Measurements from ENCODE around the gene HS1BP3.

The HS1BP3 gene

DNA sequence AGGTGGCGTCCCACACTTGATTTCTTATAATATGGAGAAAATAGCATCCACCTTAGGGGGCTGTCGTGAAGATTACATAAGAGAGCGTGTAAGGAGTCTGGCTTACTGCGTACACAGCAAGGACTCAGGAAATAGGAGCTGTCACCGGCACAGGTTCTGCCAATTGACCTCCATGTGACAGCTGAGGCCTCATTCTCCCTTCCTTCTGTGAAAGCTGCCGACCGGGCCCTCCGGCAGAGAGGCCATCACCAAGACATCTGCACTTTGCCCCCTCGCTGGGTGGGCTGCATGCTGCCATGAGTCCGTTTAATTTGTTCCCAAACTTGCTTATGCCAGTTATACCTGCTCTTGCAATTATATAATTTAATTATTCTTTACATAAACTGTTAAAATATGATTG lies 27.7 kb downstream of the HS1BP3 start:
- H3K27me3 ChIP-seq (ENCODE audit: insufficient read depth, low read depth): no peaks in the 10 kb centered on the region
- TF ChIP-seq, protein P1, sequence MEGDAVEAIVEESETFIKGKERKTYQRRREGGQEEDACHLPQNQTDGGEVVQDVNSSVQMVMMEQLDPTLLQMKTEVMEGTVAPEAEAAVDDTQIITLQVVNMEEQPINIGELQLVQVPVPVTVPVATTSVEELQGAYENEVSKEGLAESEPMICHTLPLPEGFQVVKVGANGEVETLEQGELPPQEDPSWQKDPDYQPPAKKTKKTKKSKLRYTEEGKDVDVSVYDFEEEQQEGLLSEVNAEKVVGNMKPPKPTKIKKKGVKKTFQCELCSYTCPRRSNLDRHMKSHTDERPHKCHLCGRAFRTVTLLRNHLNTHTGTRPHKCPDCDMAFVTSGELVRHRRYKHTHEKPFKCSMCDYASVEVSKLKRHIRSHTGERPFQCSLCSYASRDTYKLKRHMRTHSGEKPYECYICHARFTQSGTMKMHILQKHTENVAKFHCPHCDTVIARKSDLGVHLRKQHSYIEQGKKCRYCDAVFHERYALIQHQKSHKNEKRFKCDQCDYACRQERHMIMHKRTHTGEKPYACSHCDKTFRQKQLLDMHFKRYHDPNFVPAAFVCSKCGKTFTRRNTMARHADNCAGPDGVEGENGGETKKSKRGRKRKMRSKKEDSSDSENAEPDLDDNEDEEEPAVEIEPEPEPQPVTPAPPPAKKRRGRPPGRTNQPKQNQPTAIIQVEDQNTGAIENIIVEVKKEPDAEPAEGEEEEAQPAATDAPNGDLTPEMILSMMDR (conservative IDR thresholded peaks at IDR 0.05; ENCODE audit: low read depth, low read length): no peak
- H2AFZ ChIP-seq (ENCODE audit: low read depth): no peak overlapping the region
- no peaks in the 10 kb centered on the region for H3K79me2 ChIP-seq (ENCODE audit: insufficient read depth, low read depth)
- H3K4me3 ChIP-seq (IDR thresholded peaks at IDR 0.05; ENCODE audit: insufficient read depth, low read depth, low read length): no peak overlapping the region
- no peak overlapping the region for H3K4me2 ChIP-seq
- H4K20me1 ChIP-seq (ENCODE audit: insufficient read depth): no peaks in the 10 kb centered on the region
- H3K27ac ChIP-seq: no peak overlapping the region
- no peaks in the 10 kb centered on the region for H3K4me1 ChIP-seq (ENCODE audit: low read depth, poor library complexity, severe bottlenecking)
- no peaks in the 10 kb centered on the region for H3K36me3 ChIP-seq (ENCODE audit: insufficient read depth)
- H3K9ac ChIP-seq: no peak overlapping the region

DNA sequence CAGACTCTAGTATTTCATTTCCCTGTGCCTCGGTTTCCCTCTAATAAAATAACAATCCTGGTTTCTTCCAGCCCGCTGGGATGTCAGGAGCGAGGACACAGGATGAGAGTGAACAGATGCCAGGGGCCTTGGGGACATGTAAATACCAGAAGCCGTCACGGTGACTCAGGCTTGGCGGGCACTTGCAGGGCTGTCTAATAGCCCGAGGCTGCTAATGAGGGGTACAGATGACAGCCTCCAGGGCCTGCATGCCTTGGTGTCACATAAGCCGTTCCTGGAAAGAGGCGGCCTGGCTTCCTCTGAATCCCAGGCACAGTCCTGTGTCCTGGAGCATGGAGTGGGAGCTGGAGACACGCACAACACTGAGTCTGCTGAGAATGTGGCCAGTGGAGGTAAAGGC lies 28.2 kb downstream of the HS1BP3 start:
- Histone ChIP-seq H3K4me2 (no peak overlapping the region), H3K4me3 (IDR thresholded peaks at IDR 0.05; ENCODE audit: insufficient read depth, low read depth, low read length) (no peak overlapping the region), H3K36me3 (ENCODE audit: insufficient read depth) (no peaks in the 10 kb centered on the region), H3K79me2 (ENCODE audit: insufficient read depth, low read depth) (no peaks in the 10 kb centered on the region), H3K4me1 (ENCODE audit: low read depth, poor library complexity, severe bottlenecking) (no peaks in the 10 kb centered on the region), H4K20me1 (ENCODE audit: insufficient read depth) (no peaks in the 10 kb centered on the region), H3K27me3 (ENCODE audit: insufficient read depth, low read depth) (no peaks in the 10 kb centered on the region), H2AFZ (ENCODE audit: low read depth) (no peak overlapping the region), H3K27ac (no peak overlapping the region), H3K9ac (no peak overlapping the region)
- TF ChIP-seq, protein P1 (conservative IDR thresholded peaks at IDR 0.05; ENCODE audit: low read depth, low read length): no peak

GRCh38 chr2:20622296-20622686 lies 28.6 kb downstream of the HS1BP3 start:
- Histone ChIP-seq H4K20me1 (ENCODE audit: insufficient read depth) (no peaks in the 10 kb centered on the region), H3K4me3 (IDR thresholded peaks at IDR 0.05; ENCODE audit: insufficient read depth, low read depth, low read length) (no peak overlapping the region), H3K9ac (no peak overlapping the region), H3K4me2 (no peak overlapping the region), H3K36me3 (ENCODE audit: insufficient read depth) (no peaks in the 10 kb centered on the region), H3K27ac (no peak overlapping the region), H3K27me3 (ENCODE audit: insufficient read depth, low read depth) (no peaks in the 10 kb centered on the region), H3K4me1 (ENCODE audit: low read depth, poor library complexity, severe bottlenecking) (no peaks in the 10 kb centered on the region), H2AFZ (ENCODE audit: low read depth) (no peak overlapping the region), H3K79me2 (ENCODE audit: insufficient read depth, low read depth) (no peaks in the 10 kb centered on the region)
- TF ChIP-seq, protein P1 (conservative IDR thresholded peaks at IDR 0.05; ENCODE audit: low read depth, low read length): no peak

DNA sequence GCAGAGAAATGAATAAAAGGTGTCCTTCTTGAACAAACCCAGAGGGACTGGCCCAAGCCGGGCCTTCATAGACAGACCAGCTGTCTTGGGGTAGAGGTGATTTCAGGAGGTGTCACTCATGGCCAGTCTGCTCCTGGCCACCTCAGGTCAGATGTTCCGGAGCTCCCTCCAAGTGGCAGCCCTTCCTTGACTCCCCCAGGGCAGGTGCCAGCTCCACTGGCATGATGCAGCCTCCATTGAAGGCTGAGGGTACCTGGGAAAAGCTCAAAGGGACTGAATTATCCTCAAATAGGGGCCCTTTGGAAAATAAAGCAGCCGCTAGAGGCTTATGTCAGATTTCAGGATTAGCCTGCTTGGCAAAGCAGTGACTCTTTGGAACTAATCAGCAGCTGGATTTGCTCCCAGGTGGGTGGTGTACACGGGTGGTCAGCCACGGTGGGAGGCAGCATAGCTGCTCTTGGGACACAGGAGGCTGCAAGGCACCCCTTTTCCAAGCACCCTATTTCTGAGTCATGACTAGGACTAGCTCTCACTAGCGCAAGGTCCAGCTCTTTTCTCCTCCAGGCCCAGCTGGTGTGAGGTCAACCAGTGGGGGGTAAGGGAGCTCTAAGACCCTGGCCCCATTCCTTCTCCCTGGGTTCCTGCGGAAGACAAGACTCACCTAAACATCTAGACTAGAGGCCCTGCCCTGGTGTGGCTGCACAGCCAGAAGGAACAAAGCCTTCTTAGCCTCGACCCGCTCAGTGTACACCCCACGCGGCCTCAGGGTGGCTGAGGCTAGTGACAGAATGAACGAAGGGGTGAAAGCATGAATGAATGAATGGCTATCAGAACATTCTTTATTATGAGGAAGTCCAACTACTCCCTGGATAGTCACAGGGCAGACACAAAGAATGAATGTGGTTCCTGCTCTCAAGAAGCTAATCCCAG lies 29.3 kb downstream of the HS1BP3 start:
- Histone ChIP-seq H3K27me3 (ENCODE audit: insufficient read depth, low read depth) (no peaks in the 10 kb centered on the region), H3K4me1 (ENCODE audit: low read depth, poor library complexity, severe bottlenecking) (no peaks in the 10 kb centered on the region), H3K36me3 (ENCODE audit: insufficient read depth) (no peaks in the 10 kb centered on the region), H3K4me2 (no peak overlapping the region), H4K20me1 (ENCODE audit: insufficient read depth) (no peaks in the 10 kb centered on the region), H3K79me2 (ENCODE audit: insufficient read depth, low read depth) (no peaks in the 10 kb centered on the region), H3K9ac (no peak overlapping the region), H2AFZ (ENCODE audit: low read depth) (no peak overlapping the region), H3K4me3 (IDR thresholded peaks at IDR 0.05; ENCODE audit: insufficient read depth, low read depth, low read length) (no peak overlapping the region), H3K27ac (no peak overlapping the region)
- TF ChIP-seq, protein P1 (conservative IDR thresholded peaks at IDR 0.05; ENCODE audit: low read depth, low read length): no peak

Data from KMS-11 (cell line).